K562 (cell line): ENCODE data around the gene ZBTB20.

Experiments
- CTCF ChIP-seq, 3 experiments: IDR thresholded peaks in 2 of 3; conservative IDR thresholded peaks in 1 of 3; 2 replicates each; pipeline ENCODE4 v1.5.1; 2011 to 2012; ENCODE audit warnings: low read length in 3 of 3, mild to moderate bottlenecking in 3 of 3, control low read depth in 2 of 3, improper control_type of control experiment in 1 of 3, inconsistent platforms in 1 of 3, low read depth in 1 of 3, mixed read lengths in 1 of 3, moderate library complexity in 1 of 3; ENCODE audit not compliant: insufficient read depth in 2 of 3
- FOXO4 ChIP-seq: fragments of 450-650 bp; formaldehyde crosslinking; IDR thresholded peaks from 2 replicates; pipeline ENCODE4 v1.4.0; 2020; ENCODE audit warnings: mild to moderate bottlenecking, moderate library complexity
- JUN ChIP-seq, 2 experiments: sonication (generic) in 1 of 2; formaldehyde crosslinking in 1 of 2; IDR thresholded peaks; 2 replicates each; pipeline versions ENCODE4 v1.6.1 to v1.8.0; 2012 to 2022; ENCODE audit warnings: borderline replicate concordance in 2 of 2, mild to moderate bottlenecking in 2 of 2, improper control_type of control experiment in 1 of 2, low read depth in 1 of 2, low read length in 1 of 2, missing genetic modification reagents in 1 of 2
- MCM7 ChIP-seq, 2 experiments: fragments of 450-650 bp; IDR thresholded peaks; 2 replicates each; pipeline ENCODE4 v1.6.1; 2016 to 2018
- MTA1 ChIP-seq: fragments of 450-650 bp; IDR thresholded peaks from 2 replicates; pipeline ENCODE4 v1.6.1; 2017; ENCODE audit warnings: borderline replicate concordance
- NFXL1 ChIP-seq: fragments of 450-650 bp; formaldehyde crosslinking; IDR thresholded peaks from 2 replicates; pipeline ENCODE4 v1.4.0; 2021; ENCODE audit warnings: mild to moderate bottlenecking
- NR3C1 ChIP-seq: sonication (generic); formaldehyde crosslinking; IDR thresholded peaks from 2 replicates; pipeline ENCODE4 v1.8.1; 2022; ENCODE audit warnings: missing genetic modification reagents
- POLR2AphosphoS5 ChIP-seq: IDR thresholded peaks from 2 replicates; pipeline ENCODE4 v1.6.1; 2011; ENCODE audit warnings: mild to moderate bottlenecking, low read depth, low read length, moderate library complexity; ENCODE audit not compliant: control insufficient read depth, insufficient read depth
- RBM39 ChIP-seq: fragments of 200-400 bp; formaldehyde crosslinking; optimal IDR thresholded peaks from 2 replicates; pipeline ENCODE3; 2018; ENCODE audit warnings: low read depth, low read length
- TCF3 ChIP-seq: sonication (generic); formaldehyde crosslinking; IDR thresholded peaks from 2 replicates; pipeline ENCODE4 v1.4.0; 2020; ENCODE audit warnings: mild to moderate bottlenecking, missing genetic modification reagents

GRCh38 chr3:114424337-114424736, 722.8 kb downstream of the ZBTB20 start:
- no peak for TF ChIP-seq MTA1
- TF ChIP-seq NFXL1: no peak
- TF ChIP-seq FOXO4 (CRISPR knock-in tag): no peak
- TF ChIP-seq POLR2AphosphoS5: no peak
- TF ChIP-seq CTCF (IDR thresholded peaks at IDR 0.05 in 2 of 3, conservative IDR thresholded peaks at IDR 0.05 in 1 of 3; ENCODE audit: insufficient read depth in 2 of 3, low read depth in 1 of 3, low read length in 3 of 3): no peak
- no peak for TF ChIP-seq TCF3
- no peak for TF ChIP-seq RBM39
- no peak for TF ChIP-seq NR3C1 (CRISPR knock-in tag)
- no peak for TF ChIP-seq MCM7 (IDR thresholded peaks at IDR 0.05)
- no peak for TF ChIP-seq JUN (IDR thresholded peaks at IDR 0.05; ENCODE audit: borderline replicate concordance, low read depth, low read length)
- no peak for TF ChIP-seq JUN (CRISPR knock-in tag; IDR thresholded peaks at IDR 0.05; ENCODE audit: borderline replicate concordance)
